Glutamatergic neuron (in vitro differentiated cells): ENCODE data around the gene HIPK2. TPM values are rescaled to one million over a fixed set of nuclear protein-coding genes. Genes with fewer than 3 reads are reported as not detected.

ENCODE experiments used
- DNase-seq: peaks from one replicate; pipeline ENCODE4 v3.0.0; 2022
- H3K27ac Mint-ChIP-seq: one replicate; pipeline ENCODE4 v1.8.0; 2020; ENCODE audit warnings: mild to moderate bottlenecking, mixed read lengths, inconsistent platforms; ENCODE audit not compliant: unreplicated experiment
- H3K27me3 Mint-ChIP-seq: one replicate; pipeline ENCODE4 v1.8.0; 2020; ENCODE audit warnings: mild to moderate bottlenecking, moderate library complexity, mixed read lengths, inconsistent platforms; ENCODE audit not compliant: unreplicated experiment
- H3K36me3 Mint-ChIP-seq: one replicate; pipeline ENCODE4 v1.8.0; 2020; ENCODE audit warnings: mild to moderate bottlenecking, mixed read lengths, inconsistent platforms; ENCODE audit not compliant: unreplicated experiment
- H3K4me1 Mint-ChIP-seq: one replicate; pipeline ENCODE4 v1.8.0; 2020; ENCODE audit warnings: mild to moderate bottlenecking, low read depth, mixed read lengths, inconsistent platforms; ENCODE audit not compliant: unreplicated experiment
- H3K4me3 Mint-ChIP-seq: one replicate; pipeline ENCODE4 v1.8.0; 2020; ENCODE audit warnings: mild to moderate bottlenecking, mixed read lengths, inconsistent platforms; ENCODE audit not compliant: unreplicated experiment
- H3K9me3 Mint-ChIP-seq: one replicate; pipeline ENCODE4 v1.8.0; 2020; ENCODE audit warnings: mild to moderate bottlenecking, moderate library complexity, mixed read lengths, inconsistent platforms; ENCODE audit not compliant: unreplicated experiment
- total RNA-seq: library from RNA; stranded (reverse); fragmentation: NEBNext Ultra II Directional; extraction: Animal tissue kit (Norgen Biotek cat#: 25700); gene quantifications from one replicate; pipeline ENCODE4 v1.2.1, GENCODE V29; 2021; ENCODE audit not compliant: unreplicated experiment
- TF ChIP-seq, protein P1 (sequence below): fragments of 200-600 bp; sonication (generic); IDR thresholded peaks from one replicate; pipeline ENCODE4 v1.5.0; 2021; ENCODE audit not compliant: partially characterized antibody, unreplicated experiment

The HIPK2 gene
- total RNA-seq, 1 donor from 2014 or later: 36.9 TPM

GRCh38 chr7:139523199-139523941 lies 254.4 kb downstream of the HIPK2 start, which contains the start of gene CLEC2L:
TSS of gene CLEC2L (plus strand) at chr7:139523685. CDS start at chr7:139523928, 243 bp downstream.
- TF ChIP-seq, protein P1, sequence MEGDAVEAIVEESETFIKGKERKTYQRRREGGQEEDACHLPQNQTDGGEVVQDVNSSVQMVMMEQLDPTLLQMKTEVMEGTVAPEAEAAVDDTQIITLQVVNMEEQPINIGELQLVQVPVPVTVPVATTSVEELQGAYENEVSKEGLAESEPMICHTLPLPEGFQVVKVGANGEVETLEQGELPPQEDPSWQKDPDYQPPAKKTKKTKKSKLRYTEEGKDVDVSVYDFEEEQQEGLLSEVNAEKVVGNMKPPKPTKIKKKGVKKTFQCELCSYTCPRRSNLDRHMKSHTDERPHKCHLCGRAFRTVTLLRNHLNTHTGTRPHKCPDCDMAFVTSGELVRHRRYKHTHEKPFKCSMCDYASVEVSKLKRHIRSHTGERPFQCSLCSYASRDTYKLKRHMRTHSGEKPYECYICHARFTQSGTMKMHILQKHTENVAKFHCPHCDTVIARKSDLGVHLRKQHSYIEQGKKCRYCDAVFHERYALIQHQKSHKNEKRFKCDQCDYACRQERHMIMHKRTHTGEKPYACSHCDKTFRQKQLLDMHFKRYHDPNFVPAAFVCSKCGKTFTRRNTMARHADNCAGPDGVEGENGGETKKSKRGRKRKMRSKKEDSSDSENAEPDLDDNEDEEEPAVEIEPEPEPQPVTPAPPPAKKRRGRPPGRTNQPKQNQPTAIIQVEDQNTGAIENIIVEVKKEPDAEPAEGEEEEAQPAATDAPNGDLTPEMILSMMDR: no peak
- Mint-ChIP-seq H3K27ac (no peak within 1 kb of the TSS), H3K36me3 (peaks cover 9% of the 10 kb centered on the region), H3K27me3 (peaks cover 30% of the 10 kb centered on the region), H3K4me1 (peaks cover 2% of the 10 kb centered on the region), H3K9me3 (peaks cover 16% of the 10 kb centered on the region), H3K4me3 (peak within 1 kb of the TSS; percentile 78)
- DNase-seq: peak; percentile 70

- H3K36me3 Mint-ChIP-seq: peaks cover 9% of the 10 kb centered on the region
- peaks cover 33% of the 10 kb centered on the region for H3K27me3 Mint-ChIP-seq
- peak overlapping the region; percentile 78 for H3K4me3 Mint-ChIP-seq
- no peak for DNase-seq
- no peak overlapping the region for H3K27ac Mint-ChIP-seq
- H3K4me1 Mint-ChIP-seq: peaks cover 2% of the 10 kb centered on the region
- TF ChIP-seq, protein P1: no peak
- peaks cover 18% of the 10 kb centered on the region for H3K9me3 Mint-ChIP-seq
These were observed 255.0 kb downstream of the HIPK2 start for GRCh38 chr7:139522830-139523198.

- H3K4me3 Mint-ChIP-seq: no peak overlapping the region
- peak overlapping the region; percentile 39 for H3K27ac Mint-ChIP-seq
These were observed 256.4 kb downstream of the HIPK2 start for GRCh38 chr7:139521439-139521838.

DNA sequence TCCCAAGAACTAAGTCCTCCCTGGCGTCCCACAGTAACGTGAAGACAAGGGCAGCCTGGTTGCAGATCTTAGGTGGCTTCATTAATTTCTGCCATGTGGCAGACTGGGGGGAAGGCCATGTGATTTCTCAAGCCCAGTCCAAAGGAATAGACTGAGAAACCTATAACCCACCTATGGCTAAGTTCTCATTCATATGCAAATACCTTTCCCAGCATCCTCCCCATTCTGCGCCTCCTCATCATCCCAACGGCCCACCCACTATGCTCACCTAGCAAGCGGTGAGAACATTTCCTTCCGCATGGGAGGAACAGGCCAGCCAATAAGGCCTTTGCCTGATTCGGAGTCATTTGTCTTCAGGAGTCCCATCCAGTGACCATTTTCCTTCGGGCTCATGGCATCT lies 262.5 kb downstream of the HIPK2 start:
- peaks cover 2% of the 10 kb centered on the region for H3K9me3 Mint-ChIP-seq
- DNase-seq: no peak
- H3K27ac Mint-ChIP-seq: no peak overlapping the region
- no peaks in the 10 kb centered on the region for H3K36me3 Mint-ChIP-seq
- TF ChIP-seq, protein P1: no peak
- no peaks in the 10 kb centered on the region for H3K4me1 Mint-ChIP-seq
- H3K4me3 Mint-ChIP-seq: no peak overlapping the region
- peaks cover 5% of the 10 kb centered on the region for H3K27me3 Mint-ChIP-seq

More at GRCh38 chr7:139521439-139521838, 256.4 kb downstream of the HIPK2 start:
- Mint-ChIP-seq H3K36me3 (peaks cover 9% of the 10 kb centered on the region), H3K27me3 (peaks cover 27% of the 10 kb centered on the region), H3K4me1 (peaks cover 2% of the 10 kb centered on the region), H3K9me3 (peaks cover 18% of the 10 kb centered on the region)
- DNase-seq: no peak
- TF ChIP-seq, protein P1: no peak

Other genes with a start within 250 kb of the HIPK2 start
- gene TBXAS1, start 51.3 kb upstream of the HIPK2 start, total RNA-seq: not detected